Pons (tissue), 1 donor: ENCODE results near the gene RPP40.

ENCODE experiments used
- DNase-seq: peaks from one replicate; pipeline ENCODE4 v3.0.0-alpha.2; 2016; ENCODE audit warnings: low spot score

Gene RPP40

DNA sequence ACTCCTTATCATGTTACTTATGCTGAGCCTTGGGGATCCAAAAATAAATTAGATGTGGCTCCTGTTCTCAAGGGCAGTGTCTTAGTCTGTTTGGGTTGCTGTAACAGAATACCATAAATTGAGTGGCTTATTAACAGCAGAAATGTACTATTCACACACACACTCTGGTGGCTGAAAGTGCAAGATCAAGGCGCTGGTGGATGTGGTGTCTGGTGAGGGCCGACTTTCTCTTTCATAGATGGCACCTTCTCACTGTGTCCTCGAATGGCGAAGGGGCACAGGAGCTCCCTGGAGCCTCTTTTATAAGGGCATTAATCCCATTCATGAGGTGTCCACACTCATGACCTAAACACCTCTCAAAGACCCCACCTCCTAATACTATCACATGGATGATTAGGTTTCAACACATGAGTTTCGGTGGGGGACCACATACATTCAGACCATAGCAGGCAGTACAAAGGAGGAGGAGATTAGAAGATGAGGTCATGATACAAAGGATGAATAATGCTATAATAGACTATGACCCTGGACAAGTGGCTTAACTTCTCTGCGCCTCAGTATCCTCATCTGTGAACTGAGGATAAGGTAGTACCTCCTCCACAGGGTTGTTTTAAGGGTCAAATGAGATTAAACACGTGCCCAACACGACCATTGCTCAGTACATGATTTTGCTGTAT is 34.1 kb downstream of the RPP40 start:
- no peak for DNase-seq

DNA sequence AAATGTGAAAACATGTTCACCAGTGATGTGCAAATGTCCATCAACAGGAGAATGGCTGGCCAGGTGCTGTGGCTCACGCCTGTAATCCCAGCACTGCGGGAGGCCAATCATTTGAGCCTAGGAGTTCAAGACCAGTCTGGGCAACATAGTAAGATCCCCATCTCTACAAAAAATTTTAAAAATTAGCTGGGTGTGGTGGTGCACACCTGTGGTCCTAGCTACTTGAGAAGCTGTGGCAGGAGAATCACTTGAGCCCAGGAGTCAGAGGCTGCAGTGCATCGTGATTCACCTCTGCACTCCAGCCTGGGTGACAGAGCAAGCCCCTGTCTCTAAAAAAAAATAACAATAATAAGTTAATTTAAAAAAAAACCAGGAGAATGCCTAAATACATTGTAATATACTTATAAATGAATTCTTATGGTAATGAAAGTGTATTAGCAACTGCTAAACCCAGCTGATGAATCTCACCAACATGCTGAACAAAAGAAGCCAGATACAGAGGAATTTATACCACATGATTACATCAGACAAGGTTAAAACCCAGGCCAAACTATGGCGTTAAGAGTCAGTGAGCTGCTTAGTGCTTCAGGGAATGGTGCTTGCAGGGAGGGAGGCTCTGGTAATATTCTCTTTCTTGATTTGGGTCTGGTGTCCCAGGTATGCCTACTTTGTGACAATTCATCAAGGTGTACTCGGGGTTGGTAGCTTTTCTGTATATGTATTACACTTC is 36.4 kb downstream of the RPP40 start:
- DNase-seq = no peak

DNA sequence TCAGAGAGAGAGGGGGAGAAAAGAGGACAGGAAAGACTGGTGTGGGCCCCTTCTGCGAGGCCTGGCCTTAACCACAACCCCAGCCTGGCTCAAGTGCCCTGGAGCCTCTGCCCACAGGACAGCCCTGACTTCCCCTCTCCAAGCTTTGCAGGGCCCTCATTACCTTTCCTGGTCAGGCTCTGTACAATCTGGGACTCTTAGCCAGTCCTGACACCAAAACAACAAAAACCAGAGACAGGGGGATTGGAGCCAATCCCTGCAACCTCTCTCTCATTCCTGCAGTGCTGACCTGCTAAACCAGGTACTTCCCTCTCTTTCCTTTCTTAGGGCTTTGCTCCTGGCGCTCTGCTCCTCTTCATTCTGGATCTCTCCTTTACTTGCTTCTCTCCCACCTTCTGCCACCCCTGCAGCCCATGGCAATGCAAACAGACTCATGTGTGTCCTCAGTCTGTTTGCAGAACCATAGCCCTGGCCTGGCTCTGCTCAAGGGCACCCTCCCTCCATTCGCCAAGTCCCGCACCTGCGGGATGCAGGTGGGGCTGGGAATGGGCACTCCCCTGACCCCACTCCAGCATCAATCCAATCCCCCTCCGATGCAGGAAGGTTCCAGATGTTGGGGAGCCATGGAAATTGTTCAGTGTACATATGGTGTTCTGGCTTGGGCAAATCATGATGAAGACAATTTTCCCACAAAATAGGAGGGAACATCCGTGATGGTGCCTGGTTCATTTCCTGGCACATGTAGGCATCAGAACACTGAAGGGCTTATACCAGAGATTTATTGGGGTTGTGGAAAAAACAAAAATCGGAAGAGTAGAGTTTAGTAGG is 38.1 kb downstream of the RPP40 start:
- no peak for DNase-seq

DNA sequence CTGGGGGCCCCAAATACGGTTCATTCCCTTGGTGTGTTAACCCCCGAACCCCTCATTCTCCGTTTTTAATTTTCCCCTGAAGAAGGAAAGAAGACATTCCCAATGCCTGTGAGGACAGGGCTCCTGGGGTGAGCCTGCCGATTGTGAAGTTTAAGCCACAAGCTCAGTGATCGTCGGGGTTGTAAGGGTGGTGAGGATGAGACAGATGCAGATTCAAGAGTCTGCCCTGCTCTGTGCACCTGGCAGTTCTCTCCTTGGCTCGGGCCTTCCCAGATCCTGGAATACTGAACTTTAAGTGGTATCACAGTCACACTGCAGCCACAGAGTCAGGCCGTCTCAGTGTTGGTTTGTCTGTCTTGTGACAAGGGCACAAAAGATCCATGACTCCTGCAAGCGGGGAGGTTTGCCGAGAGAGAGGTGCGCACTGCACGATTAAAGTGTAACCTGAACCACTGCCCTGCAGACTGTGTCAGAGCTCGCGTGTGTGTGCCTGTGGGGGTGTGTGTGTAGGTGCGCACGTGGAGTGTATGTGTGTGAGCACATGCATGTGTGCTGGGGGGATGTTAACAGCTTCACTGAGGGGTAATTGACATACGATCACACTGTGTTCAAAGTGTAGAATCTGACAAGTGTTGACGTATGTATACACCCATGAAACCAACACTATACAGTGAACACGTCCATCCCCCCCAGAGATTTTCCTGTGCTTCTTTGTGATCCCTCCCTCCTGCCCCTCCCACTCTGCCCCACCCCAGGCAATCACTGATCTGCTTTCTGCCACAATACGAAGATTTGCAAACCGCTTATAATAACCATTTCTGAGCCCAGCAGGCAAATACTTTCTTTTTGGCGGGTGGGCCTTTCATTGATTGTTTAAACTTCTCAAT is 38.9 kb downstream of the RPP40 start:
- no peak for DNase-seq

DNA sequence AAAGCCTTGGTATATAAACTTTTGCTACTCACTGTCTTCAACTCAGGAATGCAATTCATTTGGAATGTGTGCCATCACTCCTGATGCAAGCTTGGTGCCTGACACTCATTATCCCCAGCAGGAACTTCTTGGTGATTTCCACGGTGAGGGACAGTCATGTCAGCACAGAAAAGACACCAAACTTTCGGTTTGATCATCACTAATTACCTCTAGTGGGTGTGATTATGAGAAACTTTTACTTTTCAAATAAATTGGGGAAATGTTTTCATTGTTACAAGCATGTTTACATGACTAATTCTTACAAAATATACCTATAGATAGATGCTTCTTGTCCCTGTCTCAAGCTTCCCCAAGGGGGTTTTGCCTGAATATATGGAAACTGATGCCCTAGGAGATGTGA is 40.9 kb downstream of the RPP40 start:
- no peak for DNase-seq

DNA sequence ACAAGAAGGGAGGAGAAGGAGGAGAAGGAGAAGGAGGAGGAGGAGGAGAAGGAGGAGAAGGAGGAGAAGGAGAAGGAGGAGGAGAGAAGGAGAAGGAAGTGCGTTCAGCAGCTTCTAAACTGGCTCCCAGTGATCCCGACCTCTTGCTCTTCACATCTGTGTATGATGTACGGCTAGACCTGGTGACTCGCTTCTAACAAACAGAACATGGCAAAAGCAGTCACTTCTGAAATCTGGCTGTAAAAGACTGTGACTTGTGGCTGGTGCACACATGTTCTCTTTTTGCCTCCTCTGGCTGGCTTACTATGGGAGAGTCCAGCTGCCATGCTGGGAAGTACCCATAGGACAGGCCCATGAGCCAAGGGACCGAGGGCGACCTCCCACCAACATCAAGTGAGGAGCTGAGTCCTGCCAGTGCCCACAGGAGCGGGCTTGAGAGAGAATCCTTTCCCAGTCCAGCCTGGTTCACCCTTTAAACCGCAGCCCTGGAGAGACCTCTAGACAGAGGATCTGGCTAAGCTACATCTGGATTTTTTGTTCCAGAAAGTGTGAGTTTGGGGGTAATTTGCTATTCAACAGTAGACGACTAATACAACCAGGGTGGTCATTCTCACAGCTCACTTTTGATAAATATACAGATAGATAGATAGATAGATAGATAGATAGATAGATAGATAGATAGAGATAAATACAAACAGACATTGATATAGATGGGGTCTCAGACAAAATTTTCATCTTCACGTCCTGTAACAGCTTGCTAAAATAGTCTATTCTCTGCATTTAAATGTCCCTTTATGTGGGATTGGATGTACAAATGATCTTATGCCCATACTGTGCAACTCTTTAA is 42.3 kb downstream of the RPP40 start:
- no peak for DNase-seq

DNA sequence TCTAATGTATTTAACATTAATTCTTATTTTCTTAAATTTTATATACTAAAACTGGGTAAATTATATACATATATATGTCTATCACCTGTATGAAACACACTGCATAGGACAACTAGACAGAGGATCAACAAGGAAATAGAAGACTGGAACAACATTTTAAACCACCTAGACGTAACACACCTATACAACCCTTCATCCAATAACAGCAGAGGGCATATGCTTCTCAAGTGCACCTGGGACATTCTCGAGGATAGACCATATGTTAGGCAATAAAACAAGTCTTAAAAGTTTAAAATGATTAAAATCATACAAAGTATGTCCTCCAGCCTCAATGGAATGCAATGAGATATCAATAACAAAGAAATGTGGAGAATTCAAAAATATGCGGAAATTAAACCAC is 45.2 kb downstream of the RPP40 start:
- DNase-seq = no peak

DNA sequence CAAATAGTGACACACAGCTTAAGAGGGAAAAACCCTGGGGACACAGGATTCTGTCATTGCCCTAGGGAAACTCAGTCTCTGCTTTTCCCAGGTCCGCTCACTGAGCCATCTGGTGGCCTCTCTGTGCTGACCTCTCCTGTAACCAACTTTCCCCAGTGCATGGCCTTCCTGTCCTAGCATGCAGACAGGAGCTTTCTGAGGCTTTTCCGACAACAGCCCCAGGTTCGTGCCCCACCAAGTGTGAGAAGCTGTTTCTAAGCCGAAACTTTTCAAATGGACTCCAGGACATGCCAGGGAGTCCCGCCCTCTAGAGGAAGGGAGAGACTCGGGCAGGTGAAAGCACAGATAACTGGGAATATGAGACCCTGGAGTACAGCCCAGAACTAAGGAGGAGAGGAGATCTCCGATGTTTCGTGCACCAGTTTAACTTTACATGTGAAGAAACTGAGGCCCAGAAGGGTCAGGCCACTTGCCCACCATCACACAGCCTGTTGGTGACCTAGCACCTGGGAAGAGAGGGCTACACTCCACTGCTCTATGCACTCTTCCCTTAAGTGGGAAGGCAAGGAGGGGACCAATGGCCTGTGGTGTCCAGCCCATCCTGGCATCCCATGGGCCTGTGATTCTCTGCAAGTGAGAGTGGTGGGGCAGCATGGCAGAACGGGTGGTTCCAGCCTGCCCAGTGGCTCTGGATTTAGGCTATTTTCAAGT is 46.2 kb downstream of the RPP40 start:
- no peak for DNase-seq

DNA sequence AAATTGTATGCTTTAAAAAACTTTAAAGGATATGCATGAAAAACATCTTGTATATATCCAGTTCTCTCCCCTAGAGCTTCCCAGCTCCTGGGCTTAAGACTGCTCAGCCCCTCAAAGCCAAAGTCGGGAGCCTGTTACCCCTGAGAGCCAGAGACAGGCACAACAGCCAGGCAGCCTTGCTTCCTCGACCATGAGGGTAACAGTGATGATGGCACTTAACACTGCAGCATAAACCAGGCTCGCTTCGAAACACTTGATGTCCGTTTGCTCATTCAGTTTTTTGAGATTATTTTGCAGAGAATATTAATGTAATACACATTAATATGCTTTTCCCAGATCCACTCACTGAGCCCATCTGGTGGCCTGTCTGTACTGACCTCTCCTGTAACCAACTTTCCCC is 47.2 kb downstream of the RPP40 start:
- DNase-seq = no peak

DNA sequence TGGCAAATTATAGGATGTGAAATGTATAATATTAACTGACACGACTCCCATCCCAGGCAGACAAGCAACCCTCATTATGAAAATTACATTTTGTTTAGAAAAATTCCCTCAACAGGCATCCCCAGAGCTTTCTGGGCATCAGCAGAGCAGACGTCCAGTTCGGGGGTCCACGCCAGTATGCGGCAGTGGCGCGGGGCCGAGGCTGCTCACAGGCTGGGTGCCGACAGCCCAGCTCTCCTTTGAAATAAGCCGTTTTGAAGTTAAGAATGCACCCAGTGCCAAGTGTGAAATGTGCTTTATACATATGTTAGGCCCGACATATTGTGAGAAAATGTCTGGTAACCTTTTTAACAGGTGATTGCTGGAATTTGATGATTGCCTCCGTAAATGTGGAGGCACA is 50.4 kb downstream of the RPP40 start:
- DNase-seq = no peak

DNA sequence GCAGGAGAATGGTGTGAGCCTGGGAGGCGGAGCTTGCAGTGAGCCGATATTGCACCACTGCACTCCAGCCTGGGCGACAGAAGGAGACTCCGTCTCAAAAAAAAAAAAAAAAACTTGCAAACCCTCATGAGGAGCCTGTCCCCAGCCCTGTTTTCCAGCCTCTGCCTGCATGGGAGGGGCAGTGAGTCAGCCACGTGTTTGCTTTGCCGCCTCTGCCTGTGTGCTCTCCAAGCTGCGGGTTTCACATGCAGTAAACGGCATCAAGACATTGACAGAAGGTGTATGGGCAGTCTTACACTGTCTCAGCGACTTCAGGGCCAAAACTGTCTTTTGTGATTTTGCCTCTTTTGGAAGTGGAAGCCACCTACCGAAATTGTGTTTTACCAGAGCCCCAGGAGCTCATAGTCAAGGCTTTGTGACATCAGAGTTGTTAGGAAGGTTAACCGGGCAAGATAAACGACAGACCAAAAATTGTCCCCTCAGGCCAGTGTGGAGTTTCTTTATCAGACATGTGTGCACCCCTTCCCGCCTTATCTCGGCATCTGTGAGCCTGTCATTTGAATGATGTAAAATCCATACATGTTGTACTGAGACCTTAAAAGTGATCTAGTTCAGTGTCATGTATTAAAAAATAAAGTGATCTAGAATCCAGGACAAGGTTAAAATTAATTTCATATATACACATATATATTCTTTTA is 52.9 kb downstream of the RPP40 start:
- no peak for DNase-seq

DNA sequence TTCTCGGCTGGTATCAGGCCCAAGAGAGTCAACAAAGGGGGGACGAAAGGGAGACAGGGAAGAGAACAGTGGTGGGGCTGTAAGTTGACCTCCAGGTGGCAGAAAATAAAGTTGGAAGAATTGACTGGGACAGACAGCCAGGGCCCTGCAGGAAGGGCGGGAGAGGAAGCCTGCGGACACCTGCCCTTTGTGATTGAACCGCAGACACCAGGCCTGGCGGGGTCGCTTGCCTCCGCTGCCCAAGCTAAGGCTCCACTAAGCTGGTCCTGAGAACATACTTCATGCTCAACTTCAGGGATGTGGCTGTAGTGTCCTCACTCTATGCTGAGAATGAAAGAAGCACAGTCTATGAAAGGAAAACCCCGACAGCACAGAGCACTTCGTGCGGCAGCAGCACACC is 53.8 kb downstream of the RPP40 start:
- no peak for DNase-seq

DNA sequence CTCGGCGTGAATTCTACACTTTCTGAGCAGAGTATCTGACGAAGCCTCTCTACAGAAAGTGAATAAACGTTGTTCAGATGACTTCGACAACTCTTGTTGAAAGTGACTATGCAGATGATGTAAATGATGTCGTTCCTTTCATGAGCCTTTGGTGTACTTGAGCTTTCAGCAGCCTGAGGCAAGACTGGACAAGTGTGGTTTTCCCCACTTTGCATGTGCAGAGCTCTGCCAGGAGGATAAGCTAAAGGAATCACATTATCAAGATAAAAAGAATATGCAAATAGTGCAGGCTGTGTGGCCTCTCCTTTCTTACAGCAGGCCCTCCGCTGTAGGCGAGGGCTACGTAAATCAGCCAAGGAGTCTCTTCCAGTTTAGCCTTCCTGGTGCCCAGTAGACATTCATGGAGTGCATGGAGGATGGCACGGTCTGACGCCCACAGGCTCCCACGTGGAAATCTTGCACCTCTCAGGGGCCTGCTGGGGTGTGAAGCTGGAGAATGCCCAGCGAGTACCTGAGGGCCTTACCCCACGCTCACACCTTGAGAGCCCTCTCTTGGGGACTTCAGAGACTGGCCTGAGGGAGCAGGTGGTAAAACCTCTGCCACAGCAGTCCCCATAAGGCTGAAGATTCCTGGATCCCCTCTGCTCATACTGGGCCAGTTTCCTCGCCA is 54.9 kb downstream of the RPP40 start:
- no peak for DNase-seq

DNA sequence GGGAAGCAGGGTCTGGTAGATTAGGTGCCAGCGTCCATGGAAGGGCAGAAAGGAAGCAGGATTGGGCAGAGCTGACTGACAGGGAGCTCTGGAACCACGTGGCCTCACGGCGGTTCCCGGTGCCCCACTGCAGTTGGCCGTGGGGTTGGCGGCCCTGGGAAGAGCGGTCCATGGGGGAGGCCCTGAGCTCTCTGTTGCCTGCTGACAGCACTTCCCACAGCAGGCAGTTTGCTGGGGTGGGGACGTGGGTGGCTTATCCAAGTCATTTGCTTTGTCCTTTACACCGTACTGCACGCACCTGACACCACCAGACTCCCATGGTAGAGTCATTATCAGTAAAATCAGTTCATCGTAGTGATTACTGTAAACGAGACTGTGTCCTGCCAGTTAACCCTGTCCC is 56.1 kb downstream of the RPP40 start:
- DNase-seq = no peak

DNA sequence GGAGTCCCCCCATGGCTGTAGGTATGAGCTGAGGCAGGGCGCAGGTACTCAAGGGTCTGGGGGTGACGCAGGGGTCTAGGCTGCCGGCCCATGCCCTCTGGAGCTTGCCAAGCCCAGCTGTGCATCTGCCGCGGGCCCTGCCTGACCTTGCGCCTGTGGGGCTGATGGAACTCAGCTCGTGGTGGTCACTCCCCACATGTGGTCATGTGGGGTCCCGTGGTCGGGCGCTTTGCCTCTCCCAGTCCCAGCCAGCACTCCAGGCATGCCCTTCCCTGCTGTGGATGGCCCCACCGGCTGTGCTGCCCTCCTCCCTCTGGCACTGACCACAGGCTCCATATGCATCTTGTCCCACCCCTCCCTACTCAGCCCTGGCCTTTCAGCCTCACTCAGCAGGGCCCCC is 57.3 kb downstream of the RPP40 start:
- no peak for DNase-seq
